ENCODE data around the gene PCARE.

DNA sequence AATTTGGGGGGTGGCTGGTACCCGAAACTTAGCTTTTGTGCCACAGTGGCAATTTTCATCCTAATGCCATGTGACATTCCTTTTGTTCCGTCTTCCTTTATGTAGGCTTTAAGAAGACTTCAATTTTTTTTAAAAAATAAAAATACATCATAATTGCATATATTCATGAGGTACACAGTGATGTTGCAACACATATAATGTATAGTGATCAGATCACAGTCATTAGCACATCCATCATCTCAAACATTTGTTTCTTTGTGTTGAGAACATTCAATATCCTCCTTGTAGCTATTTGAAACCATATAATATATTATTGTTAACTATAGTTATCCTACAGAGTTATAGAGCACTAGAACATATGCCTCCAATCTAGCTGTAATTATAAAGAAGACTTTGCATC is 34.9 kb upstream of the PCARE start:
- TF ChIP-seq POLR2AphosphoS5 (IDR thresholded peaks at IDR 0.05; ENCODE audit: low read depth): no peak
- no peak for TF ChIP-seq GABPA (IDR thresholded peaks at IDR 0.05; ENCODE audit: low read depth)
- TF ChIP-seq, protein P1, sequence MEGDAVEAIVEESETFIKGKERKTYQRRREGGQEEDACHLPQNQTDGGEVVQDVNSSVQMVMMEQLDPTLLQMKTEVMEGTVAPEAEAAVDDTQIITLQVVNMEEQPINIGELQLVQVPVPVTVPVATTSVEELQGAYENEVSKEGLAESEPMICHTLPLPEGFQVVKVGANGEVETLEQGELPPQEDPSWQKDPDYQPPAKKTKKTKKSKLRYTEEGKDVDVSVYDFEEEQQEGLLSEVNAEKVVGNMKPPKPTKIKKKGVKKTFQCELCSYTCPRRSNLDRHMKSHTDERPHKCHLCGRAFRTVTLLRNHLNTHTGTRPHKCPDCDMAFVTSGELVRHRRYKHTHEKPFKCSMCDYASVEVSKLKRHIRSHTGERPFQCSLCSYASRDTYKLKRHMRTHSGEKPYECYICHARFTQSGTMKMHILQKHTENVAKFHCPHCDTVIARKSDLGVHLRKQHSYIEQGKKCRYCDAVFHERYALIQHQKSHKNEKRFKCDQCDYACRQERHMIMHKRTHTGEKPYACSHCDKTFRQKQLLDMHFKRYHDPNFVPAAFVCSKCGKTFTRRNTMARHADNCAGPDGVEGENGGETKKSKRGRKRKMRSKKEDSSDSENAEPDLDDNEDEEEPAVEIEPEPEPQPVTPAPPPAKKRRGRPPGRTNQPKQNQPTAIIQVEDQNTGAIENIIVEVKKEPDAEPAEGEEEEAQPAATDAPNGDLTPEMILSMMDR (IDR thresholded peaks at IDR 0.05; ENCODE audit: insufficient read depth, low read length): no peak
- TF ChIP-seq, protein P2, sequence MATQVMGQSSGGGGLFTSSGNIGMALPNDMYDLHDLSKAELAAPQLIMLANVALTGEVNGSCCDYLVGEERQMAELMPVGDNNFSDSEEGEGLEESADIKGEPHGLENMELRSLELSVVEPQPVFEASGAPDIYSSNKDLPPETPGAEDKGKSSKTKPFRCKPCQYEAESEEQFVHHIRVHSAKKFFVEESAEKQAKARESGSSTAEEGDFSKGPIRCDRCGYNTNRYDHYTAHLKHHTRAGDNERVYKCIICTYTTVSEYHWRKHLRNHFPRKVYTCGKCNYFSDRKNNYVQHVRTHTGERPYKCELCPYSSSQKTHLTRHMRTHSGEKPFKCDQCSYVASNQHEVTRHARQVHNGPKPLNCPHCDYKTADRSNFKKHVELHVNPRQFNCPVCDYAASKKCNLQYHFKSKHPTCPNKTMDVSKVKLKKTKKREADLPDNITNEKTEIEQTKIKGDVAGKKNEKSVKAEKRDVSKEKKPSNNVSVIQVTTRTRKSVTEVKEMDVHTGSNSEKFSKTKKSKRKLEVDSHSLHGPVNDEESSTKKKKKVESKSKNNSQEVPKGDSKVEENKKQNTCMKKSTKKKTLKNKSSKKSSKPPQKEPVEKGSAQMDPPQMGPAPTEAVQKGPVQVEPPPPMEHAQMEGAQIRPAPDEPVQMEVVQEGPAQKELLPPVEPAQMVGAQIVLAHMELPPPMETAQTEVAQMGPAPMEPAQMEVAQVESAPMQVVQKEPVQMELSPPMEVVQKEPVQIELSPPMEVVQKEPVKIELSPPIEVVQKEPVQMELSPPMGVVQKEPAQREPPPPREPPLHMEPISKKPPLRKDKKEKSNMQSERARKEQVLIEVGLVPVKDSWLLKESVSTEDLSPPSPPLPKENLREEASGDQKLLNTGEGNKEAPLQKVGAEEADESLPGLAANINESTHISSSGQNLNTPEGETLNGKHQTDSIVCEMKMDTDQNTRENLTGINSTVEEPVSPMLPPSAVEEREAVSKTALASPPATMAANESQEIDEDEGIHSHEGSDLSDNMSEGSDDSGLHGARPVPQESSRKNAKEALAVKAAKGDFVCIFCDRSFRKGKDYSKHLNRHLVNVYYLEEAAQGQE (IDR thresholded peaks at IDR 0.05; ENCODE audit: insufficient replicate concordance, low read depth): no peak

Data from HL-60 (cell line).